HEK293 (cell line): ENCODE results near the gene KRTAP2-2.

ENCODE experiments used
- CTCF ChIA-PET: fragments of 350-600 bp; formaldehyde crosslinking; extraction: SDS; loops from one replicate; lab custom pipeline; 2021; ENCODE audit warnings: antibody characterized with exemption; lab: Yijun Ruan, JAX
- POLR2A ChIA-PET: fragments of 300-600 bp; formaldehyde crosslinking; extraction: SDS; loops from one replicate; lab custom pipeline; 2020; ENCODE audit warnings: antibody characterized with exemption, inconsistent platforms; lab: Yijun Ruan, JAX
- H3K27ac ChIP-seq: fragments of 200-500 bp; sonication (Bioruptor generic); 2 replicates; pipeline ENCODE4 v1.5.1; 2014; ENCODE audit warnings: low read depth, low read length, control low read depth, inconsistent platforms; ENCODE audit errors: extremely low read depth
- H3K36me3 ChIP-seq, 2 experiments: fragments of 200-500 bp in 1 of 2; sonication (Bioruptor generic) in 1 of 2; 1 replicate in 1 of 2; 2 replicates in 1 of 2; pipeline ENCODE4 v1.5.1; 2014 to 2017; ENCODE audit warnings: inconsistent platforms in 2 of 2, low read length in 2 of 2; ENCODE audit not compliant: control insufficient read depth in 2 of 2, insufficient read depth in 1 of 2
- H3K4me1 ChIP-seq: fragments of 200-500 bp; sonication (Bioruptor generic); 2 replicates; pipeline ENCODE4 v1.5.1; 2014; ENCODE audit warnings: mild to moderate bottlenecking, low read length, inconsistent platforms; ENCODE audit not compliant: control insufficient read depth, insufficient read depth
- H3K4me3 ChIP-seq: 2 replicates; pipeline ENCODE4 v1.5.1; 2011; ENCODE audit warnings: low read depth, mild to moderate bottlenecking, control low read depth, low read length, moderate library complexity
- H3K9me3 ChIP-seq: fragments of 200-500 bp; sonication (Bioruptor generic); 2 replicates; pipeline ENCODE4 v1.5.1; 2014; ENCODE audit warnings: low read depth, low read length, inconsistent platforms; ENCODE audit not compliant: control insufficient read depth, insufficient read depth
- GLIS1 ChIP-seq: fragments of 450-650 bp; formaldehyde crosslinking; IDR thresholded peaks from 2 replicates; pipeline ENCODE4 v1.5.1; 2016; ENCODE audit warnings: missing biosample characterization, missing genetic modification characterization
- MEIS1 ChIP-seq: sonication (generic); formaldehyde crosslinking; IDR thresholded peaks from 2 replicates; pipeline ENCODE4 v1.8.1; 2022; ENCODE audit warnings: missing genetic modification reagents, mild to moderate bottlenecking, borderline replicate concordance
- OVOL3 ChIP-seq: fragments of 450-650 bp; formaldehyde crosslinking; IDR thresholded peaks from 2 replicates; pipeline ENCODE4 v1.5.1; 2016; ENCODE audit warnings: missing biosample characterization, missing genetic modification characterization
- PRDM10 ChIP-seq: fragments of 450-650 bp; formaldehyde crosslinking; IDR thresholded peaks from 2 replicates; pipeline ENCODE4 v1.5.1; 2016; ENCODE audit warnings: missing biosample characterization, missing genetic modification characterization
- PRDM4 ChIP-seq: fragments of 450-650 bp; formaldehyde crosslinking; IDR thresholded peaks from 2 replicates; pipeline ENCODE4 v1.5.1; 2017; ENCODE audit warnings: missing biosample characterization, missing genetic modification characterization
- ZBTB26 ChIP-seq: fragments of 450-650 bp; formaldehyde crosslinking; optimal IDR thresholded peaks from 2 replicates; pipeline ENCODE3; 2016; ENCODE audit warnings: missing biosample characterization, mild to moderate bottlenecking, missing genetic modification characterization
- ZNF112 ChIP-seq: fragments of 450-650 bp; formaldehyde crosslinking; IDR thresholded peaks from 2 replicates; pipeline ENCODE4 v1.5.0; 2017; ENCODE audit warnings: missing biosample characterization, missing genetic modification characterization
- ZNF140 ChIP-seq: fragments of 450-650 bp; formaldehyde crosslinking; IDR thresholded peaks from 2 replicates; pipeline ENCODE4 v1.5.1; 2016; ENCODE audit warnings: missing biosample characterization, missing genetic modification characterization
- ZNF335 ChIP-seq: fragments of 450-650 bp; formaldehyde crosslinking; conservative IDR thresholded peaks from 2 replicates; pipeline ENCODE4 v1.5.1; 2016; ENCODE audit warnings: missing biosample characterization, missing genetic modification characterization
- ZNF354C ChIP-seq: fragments of 450-650 bp; formaldehyde crosslinking; IDR thresholded peaks from 2 replicates; pipeline ENCODE4 v1.5.1; 2016; ENCODE audit warnings: missing biosample characterization, missing genetic modification characterization, low read depth, borderline replicate concordance
- ZNF37A ChIP-seq: fragments of 450-650 bp; IDR thresholded peaks from 2 replicates; pipeline ENCODE4 v1.5.1; 2018; ENCODE audit warnings: missing biosample characterization, missing genetic modification characterization
- ZNF423 ChIP-seq: fragments of 450-650 bp; formaldehyde crosslinking; IDR thresholded peaks from 2 replicates; pipeline ENCODE4 v1.5.1; 2016; ENCODE audit warnings: missing biosample characterization, missing genetic modification characterization
- ZNF433 ChIP-seq: fragments of 450-650 bp; formaldehyde crosslinking; IDR thresholded peaks from 2 replicates; pipeline ENCODE4 v1.5.1; 2016; ENCODE audit warnings: missing biosample characterization, missing genetic modification characterization, low read depth
- ZNF521 ChIP-seq: fragments of 450-650 bp; formaldehyde crosslinking; IDR thresholded peaks from 2 replicates; pipeline ENCODE4 v1.5.1; 2017; ENCODE audit warnings: missing biosample characterization, mild to moderate bottlenecking, missing genetic modification characterization
- ZNF544 ChIP-seq: fragments of 450-650 bp; formaldehyde crosslinking; IDR thresholded peaks from 2 replicates; pipeline ENCODE4 v1.5.0; 2017; ENCODE audit warnings: missing biosample characterization, missing genetic modification characterization
- ZNF596 ChIP-seq: fragments of 450-650 bp; IDR thresholded peaks from 2 replicates; pipeline ENCODE4 v1.5.0; 2018; ENCODE audit warnings: missing biosample characterization, mild to moderate bottlenecking, missing genetic modification characterization, moderate library complexity
- ZNF621 ChIP-seq: fragments of 450-650 bp; formaldehyde crosslinking; IDR thresholded peaks from 2 replicates; pipeline ENCODE4 v1.5.1; 2017; ENCODE audit warnings: missing biosample characterization, missing genetic modification characterization
- ZNF747 ChIP-seq: fragments of 450-650 bp; formaldehyde crosslinking; IDR thresholded peaks from 2 replicates; pipeline ENCODE4 v1.5.1; 2016; ENCODE audit warnings: missing biosample characterization, missing genetic modification characterization
- ZNF76 ChIP-seq: fragments of 450-650 bp; formaldehyde crosslinking; IDR thresholded peaks from 2 replicates; pipeline ENCODE4; 2016; ENCODE audit warnings: low read depth, missing biosample characterization, missing genetic modification characterization, borderline replicate concordance
- TF ChIP-seq, protein P1 (sequence below): fragments of 450-650 bp; formaldehyde crosslinking; IDR thresholded peaks from 2 replicates; pipeline ENCODE4 v1.5.1; 2017; ENCODE audit warnings: missing biosample characterization, missing genetic modification characterization

The KRTAP2-2 gene

DNA sequence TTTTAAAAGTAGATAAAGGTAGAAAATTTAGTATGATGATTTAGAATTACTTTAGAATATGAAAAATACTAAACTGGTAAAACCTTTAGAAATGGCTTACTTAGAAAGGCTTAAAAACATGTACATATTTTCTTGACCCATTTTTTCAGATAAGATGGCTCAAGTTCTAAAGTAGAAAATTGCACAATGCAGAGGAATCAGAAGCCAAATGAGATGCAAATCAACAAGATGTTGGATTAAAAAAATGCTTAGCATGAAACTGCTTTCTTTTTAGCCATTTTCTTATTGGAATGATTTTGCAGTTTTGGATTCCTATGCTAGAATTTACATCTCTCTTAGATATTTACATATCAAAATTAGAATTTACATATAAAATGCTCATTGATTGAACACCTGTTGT is 44.6 kb downstream of the KRTAP2-2 start (continued):
- TF ChIP-seq ZBTB26 (tag by site-specific recombination) (no peak), ZNF335 (tag by site-specific recombination) (no peak), ZNF37A (tag by site-specific recombination) (no peak), PRDM4 (tag by site-specific recombination) (no peak), ZNF747 (no peak), GLIS1 (tag by site-specific recombination) (no peak)
- TF ChIP-seq, protein P1, sequence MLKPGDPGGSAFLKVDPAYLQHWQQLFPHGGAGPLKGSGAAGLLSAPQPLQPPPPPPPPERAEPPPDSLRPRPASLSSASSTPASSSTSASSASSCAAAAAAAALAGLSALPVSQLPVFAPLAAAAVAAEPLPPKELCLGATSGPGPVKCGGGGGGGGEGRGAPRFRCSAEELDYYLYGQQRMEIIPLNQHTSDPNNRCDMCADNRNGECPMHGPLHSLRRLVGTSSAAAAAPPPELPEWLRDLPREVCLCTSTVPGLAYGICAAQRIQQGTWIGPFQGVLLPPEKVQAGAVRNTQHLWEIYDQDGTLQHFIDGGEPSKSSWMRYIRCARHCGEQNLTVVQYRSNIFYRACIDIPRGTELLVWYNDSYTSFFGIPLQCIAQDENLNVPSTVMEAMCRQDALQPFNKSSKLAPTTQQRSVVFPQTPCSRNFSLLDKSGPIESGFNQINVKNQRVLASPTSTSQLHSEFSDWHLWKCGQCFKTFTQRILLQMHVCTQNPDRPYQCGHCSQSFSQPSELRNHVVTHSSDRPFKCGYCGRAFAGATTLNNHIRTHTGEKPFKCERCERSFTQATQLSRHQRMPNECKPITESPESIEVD (tag by site-specific recombination) = no peak

GRCh38 chr17:41009936-41010335 is 45.1 kb downstream of the KRTAP2-2 start:
- no peaks in the 10 kb centered on the region for H3K36me3 ChIP-seq
- H3K27ac ChIP-seq = no peak overlapping the region
- CTCF ChIA-PET = interaction anchor here (0.7 kb wide), 1 partner anchor 44 kb away, joined by 3 read pairs; no protein-coding TSS in a partner anchor
- no peak overlapping the region for H3K4me3 ChIP-seq
- TF ChIP-seq ZNF521 = no peak
- no peak for TF ChIP-seq ZNF140 (tag by site-specific recombination)
- no peak for TF ChIP-seq ZNF335 (tag by site-specific recombination)
- no peak for TF ChIP-seq OVOL3 (tag by site-specific recombination)
- TF ChIP-seq PRDM10 = no peak
- no peak for TF ChIP-seq ZNF76 (tag by site-specific recombination)
- TF ChIP-seq ZNF112 = no peak
- TF ChIP-seq ZNF621 (tag by site-specific recombination) = no peak
- TF ChIP-seq ZNF596 (tag by site-specific recombination) = no peak
- no peak for TF ChIP-seq MEIS1 (CRISPR knock-in tag)
- no peak for TF ChIP-seq ZNF354C (tag by site-specific recombination)
- TF ChIP-seq ZNF544 (tag by site-specific recombination) = no peak
- TF ChIP-seq ZNF423 (tag by site-specific recombination) = no peak
- TF ChIP-seq ZNF433 (tag by site-specific recombination) = no peak
- H3K4me1 ChIP-seq = no peaks in the 10 kb centered on the region
- POLR2A ChIA-PET = no interaction called here
- no peaks in the 10 kb centered on the region for H3K9me3 ChIP-seq
